IMR-90 (cell line): ENCODE results near the gene MCMBP.

ENCODE experiments used
- CEBPB ChIP-seq: IDR thresholded peaks from 2 replicates; pipeline ENCODE4 v1.6.1; 2012; ENCODE audit warnings: low read depth, low read length, improper control_type of control experiment
- CHD1 ChIP-seq: IDR thresholded peaks from 2 replicates; pipeline ENCODE4 v1.6.1; 2012; ENCODE audit warnings: low read depth, low read length, improper control_type of control experiment
- FOS ChIP-seq: fragments of 150-350 bp; IDR thresholded peaks from 2 replicates; pipeline ENCODE4 v1.6.1; 2016; ENCODE audit warnings: low read depth, low read length
- MAFK ChIP-seq: IDR thresholded peaks from 2 replicates; pipeline ENCODE4 v1.6.1; 2012; ENCODE audit warnings: low read depth, low read length, improper control_type of control experiment
- MAZ ChIP-seq: IDR thresholded peaks from 2 replicates; pipeline ENCODE4 v1.6.1; 2012; ENCODE audit warnings: low read depth, mild to moderate bottlenecking, low read length, improper control_type of control experiment, moderate library complexity, borderline replicate concordance
- MXI1 ChIP-seq: IDR thresholded peaks from 2 replicates; pipeline ENCODE4 v1.6.1; 2012; ENCODE audit warnings: low read depth, mild to moderate bottlenecking, low read length, moderate library complexity, borderline replicate concordance
- POLR2A ChIP-seq: IDR thresholded peaks from 2 replicates; pipeline ENCODE4 v1.6.1; 2012; ENCODE audit warnings: mild to moderate bottlenecking, low read depth, low read length
- RFX5 ChIP-seq: IDR thresholded peaks from 2 replicates; pipeline ENCODE4 v1.8.0; 2012; ENCODE audit warnings: low read depth, mild to moderate bottlenecking, low read length, moderate library complexity
- SMC3 ChIP-seq: fragments of 150-350 bp; IDR thresholded peaks from 2 replicates; pipeline ENCODE4 v1.6.1; 2016; ENCODE audit warnings: low read depth, mild to moderate bottlenecking, antibody characterized with exemption, low read length, moderate library complexity
- TF ChIP-seq, protein P1 (sequence below): conservative IDR thresholded peaks from 2 replicates; pipeline ENCODE4 v1.5.1; 2012; ENCODE audit warnings: mild to moderate bottlenecking, low read depth, low read length, improper control_type of control experiment

DNA sequence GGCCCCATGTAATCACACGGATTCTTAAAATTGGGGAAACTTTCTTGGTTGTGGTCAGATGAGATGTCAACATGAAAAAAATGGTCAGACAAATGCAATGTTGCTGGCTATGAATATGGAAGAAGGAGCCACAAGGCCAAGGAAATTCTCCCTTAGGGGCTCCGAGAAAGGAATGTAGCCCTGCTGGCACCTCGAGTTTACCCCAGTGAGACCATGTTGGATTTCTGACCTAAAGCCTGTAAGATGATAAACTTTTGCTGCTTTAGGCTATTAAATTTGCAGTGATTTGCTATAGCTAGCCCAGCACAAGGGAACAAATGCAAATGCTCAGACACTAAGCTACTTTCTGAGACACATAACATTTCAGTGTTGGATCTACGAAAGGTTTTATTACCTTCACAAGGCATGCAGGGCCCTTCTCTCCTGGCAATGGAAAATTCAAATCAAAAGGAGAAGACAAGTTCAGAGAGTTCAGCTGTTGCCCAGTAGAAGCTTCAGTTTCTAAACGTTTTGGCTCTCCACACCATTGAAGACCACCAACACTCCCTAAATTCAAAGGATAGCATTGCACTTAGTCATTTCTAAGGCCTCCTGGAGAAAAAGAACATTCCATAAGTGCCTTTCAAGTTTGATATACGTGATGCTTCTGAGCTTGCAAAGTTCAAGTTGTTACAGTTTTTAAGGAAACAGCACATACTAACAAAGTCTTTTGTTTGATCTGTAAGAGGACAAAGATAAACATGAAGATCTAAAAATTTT lies 23.4 kb downstream of the MCMBP start:
- TF ChIP-seq, protein P1, sequence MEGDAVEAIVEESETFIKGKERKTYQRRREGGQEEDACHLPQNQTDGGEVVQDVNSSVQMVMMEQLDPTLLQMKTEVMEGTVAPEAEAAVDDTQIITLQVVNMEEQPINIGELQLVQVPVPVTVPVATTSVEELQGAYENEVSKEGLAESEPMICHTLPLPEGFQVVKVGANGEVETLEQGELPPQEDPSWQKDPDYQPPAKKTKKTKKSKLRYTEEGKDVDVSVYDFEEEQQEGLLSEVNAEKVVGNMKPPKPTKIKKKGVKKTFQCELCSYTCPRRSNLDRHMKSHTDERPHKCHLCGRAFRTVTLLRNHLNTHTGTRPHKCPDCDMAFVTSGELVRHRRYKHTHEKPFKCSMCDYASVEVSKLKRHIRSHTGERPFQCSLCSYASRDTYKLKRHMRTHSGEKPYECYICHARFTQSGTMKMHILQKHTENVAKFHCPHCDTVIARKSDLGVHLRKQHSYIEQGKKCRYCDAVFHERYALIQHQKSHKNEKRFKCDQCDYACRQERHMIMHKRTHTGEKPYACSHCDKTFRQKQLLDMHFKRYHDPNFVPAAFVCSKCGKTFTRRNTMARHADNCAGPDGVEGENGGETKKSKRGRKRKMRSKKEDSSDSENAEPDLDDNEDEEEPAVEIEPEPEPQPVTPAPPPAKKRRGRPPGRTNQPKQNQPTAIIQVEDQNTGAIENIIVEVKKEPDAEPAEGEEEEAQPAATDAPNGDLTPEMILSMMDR: no peak
- TF ChIP-seq POLR2A (no peak), MXI1 (no peak), MAZ (no peak), SMC3 (no peak), CHD1 (no peak), MAFK (no peak), RFX5 (no peak), CEBPB (no peak), FOS (no peak)
